Measurements from ENCODE around the gene UNC119B.

The UNC119B gene

DNA sequence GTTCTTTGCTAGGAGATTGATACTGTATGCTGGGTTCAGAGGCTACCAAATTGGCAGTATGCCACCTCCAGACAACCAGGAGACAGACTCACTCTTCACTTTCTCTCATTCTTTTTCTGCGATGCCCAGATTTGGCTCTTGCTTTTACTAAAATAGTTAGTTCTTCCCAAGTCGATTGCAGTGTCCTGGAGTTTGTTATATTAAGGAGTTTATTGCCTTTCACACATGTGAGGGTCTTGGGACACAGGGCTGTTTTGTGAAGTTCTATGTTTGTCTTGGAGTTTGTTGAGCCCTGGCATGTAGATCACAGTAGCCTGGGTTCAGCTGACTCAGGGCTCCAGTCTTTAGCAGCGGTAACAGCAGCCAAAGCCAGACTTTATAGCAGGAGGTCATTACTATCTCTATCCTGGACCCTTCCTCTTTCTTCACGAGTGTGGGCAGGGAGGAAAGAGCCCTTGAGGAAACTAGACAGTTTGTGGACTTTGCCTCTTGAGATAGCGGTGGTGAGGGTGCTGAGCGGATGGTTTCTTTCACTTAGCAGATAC lies 21.7 kb upstream of the UNC119B start:
- no peak for DNase-seq (ENCODE audit: low read depth)

DNA sequence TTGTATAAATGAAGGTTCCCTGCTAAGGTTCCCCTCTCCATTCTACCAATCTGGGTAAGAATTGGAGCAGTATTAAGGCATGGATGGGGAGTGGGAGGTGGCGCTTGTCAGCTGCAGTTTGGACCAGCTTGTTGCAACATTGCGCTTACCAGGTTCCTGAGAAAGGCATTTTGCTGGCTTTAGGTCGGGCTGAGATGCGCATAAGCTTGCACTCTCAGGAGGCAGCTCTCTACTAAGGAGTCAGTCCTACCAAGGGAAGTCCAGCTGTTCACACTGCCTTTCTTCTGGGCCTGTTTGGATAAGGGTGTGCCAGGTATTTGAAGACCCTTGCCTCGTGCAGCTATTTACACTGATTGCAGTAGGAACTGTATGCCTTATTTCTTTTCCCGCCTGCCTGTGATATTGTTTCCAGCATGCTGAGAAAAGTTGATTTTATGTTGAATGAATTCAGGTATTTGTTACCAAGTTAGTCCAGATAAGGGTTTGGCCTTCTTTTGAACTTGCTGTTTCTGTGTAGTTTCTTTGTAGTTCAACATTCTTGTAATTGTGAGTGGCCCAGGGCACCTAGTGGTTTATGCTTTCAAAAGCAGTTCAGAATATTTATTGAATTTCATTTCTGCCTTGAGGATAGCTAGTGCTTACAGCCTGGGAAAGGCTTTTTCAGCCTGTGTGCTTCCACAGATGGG lies 20.7 kb upstream of the UNC119B start:
- no peak for DNase-seq (ENCODE audit: low read depth)

DNA sequence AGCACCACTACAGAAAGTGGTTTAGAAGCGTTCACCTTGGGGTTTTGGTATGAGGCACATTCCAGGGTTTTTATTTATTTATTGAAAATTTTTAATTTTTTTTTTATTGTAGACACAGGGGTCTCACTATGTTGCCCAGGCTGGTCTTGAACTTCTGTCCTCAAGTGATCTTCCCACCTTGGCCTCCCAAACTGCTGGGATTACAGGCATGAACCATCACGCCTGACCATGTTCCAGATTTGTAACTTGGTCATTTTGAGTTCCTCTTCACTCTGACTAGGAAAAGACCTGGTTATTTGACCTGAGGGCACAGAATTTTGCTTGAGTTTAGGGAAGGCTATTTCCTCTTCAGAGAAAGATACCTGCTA lies 20.2 kb upstream of the UNC119B start:
- no peak for DNase-seq (ENCODE audit: low read depth)

DNA sequence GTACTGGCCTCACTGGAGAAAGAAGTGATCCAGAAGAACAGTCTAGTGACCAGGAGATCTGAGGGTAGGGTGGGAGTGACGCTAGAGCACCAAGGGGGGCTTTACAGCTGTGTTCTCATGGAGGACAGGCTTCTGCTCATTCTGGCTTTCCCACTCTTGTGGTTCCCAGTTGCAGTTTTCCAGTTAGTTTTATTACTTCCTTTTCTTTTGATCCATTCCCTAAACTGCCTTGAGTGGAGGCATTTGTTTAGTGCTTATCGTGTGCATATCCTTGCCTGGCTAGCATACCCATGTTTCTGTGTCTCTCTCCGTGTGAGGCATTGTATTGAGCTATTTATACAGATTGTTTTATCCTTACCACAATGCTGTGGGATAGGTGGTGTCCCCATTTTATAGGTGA lies 19.3 kb upstream of the UNC119B start:
- no peak for DNase-seq (ENCODE audit: low read depth)

DNA sequence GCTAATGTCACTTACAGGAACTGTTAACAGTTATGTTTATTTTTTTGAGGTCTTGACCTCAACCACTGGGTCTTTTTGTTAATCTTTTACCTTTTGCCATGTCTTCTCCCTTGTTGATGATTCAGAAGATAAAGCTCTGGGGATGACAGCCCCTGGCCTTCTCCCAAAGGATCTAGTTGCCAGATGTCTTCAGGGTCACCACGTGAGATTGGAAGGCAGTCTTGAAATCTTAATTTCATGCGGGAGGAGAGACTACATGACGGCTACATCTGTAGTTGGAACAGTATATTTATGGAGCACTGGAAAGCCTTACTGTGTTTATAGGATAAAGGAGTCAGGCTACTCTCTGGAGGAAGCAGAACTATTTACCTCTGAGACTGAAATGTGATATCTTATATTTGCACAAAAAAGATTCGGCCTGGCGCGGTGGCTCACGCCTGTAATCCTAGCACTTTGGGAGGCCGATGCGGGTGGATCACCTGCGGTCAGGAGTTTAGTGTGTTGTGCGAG lies 17.7 kb upstream of the UNC119B start:
- no peak for DNase-seq (ENCODE audit: low read depth)

DNA sequence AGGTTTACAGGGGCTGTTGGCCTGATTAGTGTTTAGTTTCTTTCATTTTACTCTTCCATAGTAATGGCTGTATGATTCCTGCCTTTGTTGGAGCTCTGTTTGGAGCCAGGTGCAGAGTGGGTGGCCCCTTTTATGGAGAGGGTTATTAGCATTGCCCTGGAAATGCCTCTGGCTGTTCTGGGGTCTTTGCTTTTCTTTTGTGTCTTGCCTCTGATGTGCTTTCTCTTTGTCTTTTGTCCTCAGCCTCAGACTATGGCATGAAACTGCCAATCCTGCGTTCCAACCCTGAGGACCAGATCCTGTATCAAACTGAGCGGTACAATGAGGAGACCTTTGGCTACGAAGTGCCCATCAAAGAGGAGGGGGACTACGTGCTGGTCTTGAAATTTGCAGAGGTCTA lies 16.4 kb upstream of the UNC119B start:
- DNase-seq (ENCODE audit: low read depth) = no peak

DNA sequence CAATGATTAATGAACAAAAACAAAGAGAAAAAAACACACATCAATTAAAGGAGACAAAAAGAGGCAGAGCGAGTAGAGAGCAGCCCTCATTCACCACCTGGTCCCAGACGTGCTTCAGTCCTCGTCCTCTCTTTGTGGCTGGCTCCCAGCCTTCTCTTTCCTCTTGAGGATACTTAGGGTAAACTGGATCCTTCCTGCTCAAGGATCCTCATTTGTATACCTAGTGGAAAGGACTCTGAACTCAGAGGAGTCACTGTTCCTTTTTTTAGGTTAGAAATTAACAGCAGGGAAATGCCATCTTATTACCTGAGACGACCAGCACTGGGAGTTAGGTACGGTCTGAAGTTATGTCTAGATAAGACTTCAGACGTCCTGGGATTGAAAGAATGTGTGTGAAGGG lies 13.6 kb upstream of the UNC119B start:
- no peak for DNase-seq (ENCODE audit: low read depth)

DNA sequence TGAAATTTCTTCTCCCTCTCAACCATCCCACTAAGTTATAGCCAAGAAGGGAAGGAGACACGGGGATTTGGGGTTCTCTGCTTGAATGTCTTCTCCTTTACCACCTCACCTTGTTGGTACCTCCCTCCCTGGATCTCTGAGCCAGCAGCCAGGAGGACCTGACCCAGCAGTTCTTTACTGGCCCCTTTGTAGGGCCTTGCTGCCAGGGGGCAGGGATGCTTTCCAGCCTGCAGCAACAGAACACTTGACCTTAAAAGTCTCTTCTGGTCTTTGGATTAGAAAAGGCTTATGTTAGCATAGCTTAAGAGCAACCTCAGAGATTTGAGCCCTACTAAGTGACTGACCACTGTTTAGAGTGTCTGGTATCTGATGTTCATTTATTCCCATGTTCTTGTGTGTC lies 12.9 kb upstream of the UNC119B start:
- no peak for DNase-seq (ENCODE audit: low read depth)

DNA sequence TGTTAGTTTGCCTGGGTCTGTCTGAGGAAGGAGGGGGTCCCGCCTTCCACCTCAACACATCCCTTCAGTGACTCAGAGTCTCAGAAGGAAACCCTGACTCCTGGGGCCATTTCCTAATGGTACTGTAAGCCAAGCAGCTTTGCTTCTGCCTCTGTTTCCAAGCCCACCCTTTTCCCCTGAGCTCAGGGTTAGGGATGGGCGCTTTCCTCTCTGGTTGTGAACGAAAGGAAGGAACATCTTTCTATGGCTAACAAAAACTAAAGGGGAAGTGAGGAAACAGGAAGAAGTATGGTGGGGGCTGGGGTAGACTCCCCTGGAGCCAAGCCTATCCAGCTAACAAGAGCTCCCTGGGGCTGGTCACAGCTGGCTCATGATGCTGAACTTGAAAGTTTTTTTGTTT lies 11.6 kb upstream of the UNC119B start:
- DNase-seq (ENCODE audit: low read depth) = no peak

DNA sequence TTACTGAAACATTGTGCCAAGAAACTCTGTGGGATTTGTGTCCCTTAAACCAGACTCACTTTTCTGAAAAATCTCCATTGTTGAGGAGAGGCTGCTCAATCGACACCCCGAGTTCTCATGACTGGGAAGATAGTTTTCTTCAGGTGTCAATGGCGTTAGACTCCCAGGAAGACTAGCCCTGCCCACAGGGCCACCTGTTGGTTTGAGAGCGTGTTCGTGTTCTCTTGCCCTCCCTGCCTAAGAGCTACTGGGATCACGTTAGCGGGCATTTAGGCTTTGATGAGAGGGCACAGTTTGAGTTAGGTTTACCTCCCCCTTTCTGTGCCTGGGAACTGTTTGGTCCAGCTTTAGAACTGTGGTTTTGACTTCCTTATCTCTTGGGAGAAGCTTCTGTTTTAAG lies 10.7 kb upstream of the UNC119B start:
- DNase-seq (ENCODE audit: low read depth) = no peak

DNA sequence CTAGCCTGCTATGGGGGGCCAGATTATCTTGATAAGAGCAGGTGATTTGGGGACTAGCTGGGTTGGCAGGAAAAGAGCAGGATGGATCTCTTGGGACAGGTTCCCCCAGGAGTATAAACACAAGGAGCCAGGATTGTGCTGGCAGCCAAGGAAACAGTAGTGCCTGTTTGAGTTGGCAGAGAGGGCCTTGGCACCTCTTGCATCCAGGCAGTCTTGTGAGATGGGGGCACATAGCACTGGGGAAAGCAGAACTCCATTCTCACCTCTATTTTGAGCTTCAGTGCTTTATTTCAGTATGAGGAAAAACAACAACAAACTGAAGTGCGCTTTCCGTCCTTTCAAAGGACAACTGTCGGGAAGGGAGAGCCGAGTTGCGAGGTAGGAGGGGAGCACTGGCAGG lies 9.4 kb upstream of the UNC119B start:
- DNase-seq (ENCODE audit: low read depth) = no peak

DNA sequence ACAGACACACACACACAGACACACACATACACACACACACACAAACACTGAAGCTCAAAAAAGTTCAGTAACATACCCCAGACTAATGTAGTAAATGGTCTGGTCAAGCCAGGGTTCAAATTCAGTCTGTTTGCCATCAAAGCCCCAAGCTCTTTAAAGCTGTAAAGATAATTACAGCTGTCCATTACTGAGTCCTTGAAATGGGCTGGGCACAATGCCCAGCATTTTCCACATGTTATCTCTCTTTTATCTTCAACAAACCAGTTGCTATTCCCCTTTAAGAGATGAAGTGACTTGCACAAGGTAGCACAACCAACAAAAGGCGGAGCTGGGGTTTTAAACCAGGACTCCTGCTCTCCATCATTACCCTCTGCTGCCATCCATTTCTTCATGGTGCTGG lies 7.6 kb upstream of the UNC119B start:
- DNase-seq (ENCODE audit: low read depth) = no peak

DNA sequence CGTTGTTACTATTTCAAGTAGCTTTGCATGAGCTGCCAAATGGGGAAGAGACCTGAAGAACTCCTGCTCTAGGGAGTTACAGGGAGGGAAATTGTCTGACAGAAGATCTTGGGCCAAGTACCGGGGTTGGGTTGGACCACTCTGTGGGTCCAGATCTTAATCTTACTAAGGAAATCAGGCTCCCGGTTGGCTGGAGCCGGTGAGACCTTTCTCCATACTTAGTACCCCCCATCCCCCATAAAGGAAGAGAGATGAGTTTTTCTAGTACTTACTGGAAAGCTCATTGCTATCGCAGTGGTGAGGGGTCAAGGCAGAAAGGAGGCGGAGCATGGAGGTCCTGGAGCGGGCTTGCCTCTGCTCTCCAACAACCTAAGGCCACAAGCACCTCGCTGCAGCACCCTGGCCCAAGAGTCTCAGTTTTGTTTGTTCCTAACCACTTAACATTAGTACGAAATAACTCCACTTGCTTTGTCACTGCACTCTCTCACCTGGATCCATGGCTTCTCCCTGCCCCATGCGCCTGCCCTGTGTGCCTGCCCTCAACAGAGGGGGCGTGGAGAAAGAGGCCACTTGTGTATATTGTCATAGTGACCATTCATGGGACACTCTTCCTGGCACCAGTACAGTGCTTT lies 6.8 kb upstream of the UNC119B start:
- DNase-seq (ENCODE audit: low read depth) = no peak

DNA sequence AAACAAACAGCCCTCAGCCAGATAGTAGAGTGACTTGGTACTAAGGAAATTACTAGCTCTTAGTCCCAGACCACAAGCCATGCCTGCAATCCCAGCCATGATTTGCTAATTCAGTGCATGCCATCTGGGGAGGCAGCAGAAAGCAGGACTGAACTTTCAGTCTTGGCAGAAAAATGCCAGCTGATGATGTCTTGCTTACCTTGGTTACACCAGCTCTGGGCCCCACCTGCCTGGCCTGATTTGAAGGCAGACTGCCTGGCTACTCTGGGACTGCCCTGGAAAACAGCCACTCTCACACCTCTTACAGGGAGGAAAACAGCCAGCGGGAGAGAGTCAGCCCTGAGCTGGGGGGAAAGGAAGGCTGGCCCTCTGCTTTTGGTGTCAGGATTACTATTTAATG lies 4.6 kb upstream of the UNC119B start:
- no peak for DNase-seq (ENCODE audit: low read depth)

DNA sequence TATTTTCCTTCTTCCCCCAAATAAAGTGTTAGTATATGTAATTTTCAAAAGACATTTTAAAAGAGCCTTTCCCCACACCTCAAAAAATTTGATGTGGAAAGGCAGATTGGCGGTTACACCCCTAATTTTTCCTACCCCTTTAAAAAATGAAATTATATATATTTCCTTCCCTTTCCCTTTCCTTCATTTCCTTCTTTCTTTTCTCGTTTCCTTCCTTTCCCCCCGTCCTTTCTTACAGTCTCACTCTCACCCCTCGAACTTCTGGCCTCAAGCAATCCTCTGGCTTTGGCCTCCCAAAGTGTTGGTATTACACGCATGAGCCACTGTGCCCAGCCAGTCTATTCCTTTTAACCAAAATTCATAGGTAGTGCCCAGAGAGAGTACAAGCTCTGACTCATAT lies 4.2 kb upstream of the UNC119B start:
- no peak for DNase-seq (ENCODE audit: low read depth)

DNA sequence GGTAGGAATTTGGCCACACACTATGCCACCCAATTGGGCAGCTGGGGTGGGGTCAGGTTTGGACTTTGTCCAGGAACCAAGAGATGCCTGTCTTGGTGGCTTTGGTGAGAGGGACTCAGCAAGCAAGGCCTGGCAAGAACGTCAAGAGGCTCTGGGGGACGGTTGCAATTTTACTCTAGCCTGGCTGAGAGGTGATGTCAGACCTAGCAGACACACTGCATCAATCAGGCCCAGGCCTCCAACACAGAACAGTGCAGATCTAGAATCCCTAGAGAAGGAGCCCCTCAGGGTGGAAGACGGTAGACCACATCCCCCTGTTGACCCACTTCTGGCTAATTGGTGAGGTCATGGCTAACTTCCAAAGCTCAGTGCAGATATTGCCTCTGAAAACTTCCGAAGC lies 1.6 kb upstream of the UNC119B start:
- no peak for DNase-seq (ENCODE audit: low read depth)

DNA sequence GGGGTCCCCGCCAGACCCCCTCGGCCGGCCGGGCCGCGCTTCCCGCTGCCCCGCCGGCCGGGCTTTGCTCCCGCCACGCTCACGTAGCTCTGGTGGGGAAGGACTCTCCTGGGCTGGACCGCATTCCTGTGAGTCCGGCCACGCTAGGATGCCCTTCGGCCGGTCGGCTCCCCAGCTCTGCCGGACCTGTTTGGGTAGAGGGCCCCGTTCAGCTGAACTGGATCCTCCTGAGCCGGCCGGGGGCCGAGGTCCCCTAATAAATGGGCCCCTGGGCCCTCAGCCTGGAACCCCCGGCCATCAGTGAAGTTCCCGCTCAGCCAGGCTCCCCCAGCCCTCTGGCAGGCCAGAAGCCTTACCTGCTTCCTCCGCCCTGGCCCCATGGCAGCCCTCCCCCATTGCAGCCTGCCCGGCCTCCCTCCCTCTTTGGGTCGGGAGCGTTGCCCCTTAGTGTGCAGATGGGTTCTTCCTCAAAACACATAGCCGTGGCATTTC lies 593 bp downstream of the UNC119B start:
- no peak for DNase-seq (ENCODE audit: low read depth)

DNA sequence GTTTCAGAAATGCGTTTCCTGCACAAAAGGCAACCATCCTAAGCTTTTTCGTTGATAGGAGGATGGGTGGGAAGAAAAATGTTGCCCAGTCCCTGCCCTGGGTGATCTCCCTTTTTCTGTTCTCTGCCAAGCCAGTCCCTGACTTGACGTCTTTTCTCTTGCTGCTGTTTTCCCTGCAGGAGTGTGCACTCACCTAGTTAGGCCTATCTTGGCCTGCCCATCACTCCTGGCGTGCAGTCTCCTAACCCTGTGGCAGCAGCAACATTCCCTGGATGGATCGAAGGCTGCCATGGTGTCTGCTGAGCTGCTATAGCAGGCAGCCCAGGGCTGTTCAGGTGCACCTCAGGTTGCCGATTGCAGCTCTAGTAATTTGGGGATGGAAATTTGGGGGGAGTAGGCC lies 1.2 kb downstream of the UNC119B start:
- DNase-seq (ENCODE audit: low read depth) = no peak

DNA sequence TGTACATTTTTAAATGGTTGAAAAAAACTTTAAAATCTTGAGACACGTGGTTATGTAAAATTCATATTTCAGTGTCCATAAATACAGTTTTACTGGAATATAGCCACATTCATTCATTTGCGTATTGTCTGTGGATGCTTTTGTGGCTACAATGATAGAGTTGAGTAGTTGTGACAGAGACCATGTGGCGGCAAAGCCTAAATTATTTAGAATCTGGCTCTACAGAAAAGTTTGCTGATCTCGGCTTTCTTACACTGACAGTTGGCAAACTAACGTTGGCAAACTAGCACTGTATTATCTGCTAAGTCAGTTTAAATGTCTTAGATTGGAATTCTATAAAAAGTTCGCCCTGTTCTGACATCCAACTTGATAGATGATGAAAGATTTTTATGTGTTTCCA lies 2.4 kb downstream of the UNC119B start:
- no peak for DNase-seq (ENCODE audit: low read depth)

DNA sequence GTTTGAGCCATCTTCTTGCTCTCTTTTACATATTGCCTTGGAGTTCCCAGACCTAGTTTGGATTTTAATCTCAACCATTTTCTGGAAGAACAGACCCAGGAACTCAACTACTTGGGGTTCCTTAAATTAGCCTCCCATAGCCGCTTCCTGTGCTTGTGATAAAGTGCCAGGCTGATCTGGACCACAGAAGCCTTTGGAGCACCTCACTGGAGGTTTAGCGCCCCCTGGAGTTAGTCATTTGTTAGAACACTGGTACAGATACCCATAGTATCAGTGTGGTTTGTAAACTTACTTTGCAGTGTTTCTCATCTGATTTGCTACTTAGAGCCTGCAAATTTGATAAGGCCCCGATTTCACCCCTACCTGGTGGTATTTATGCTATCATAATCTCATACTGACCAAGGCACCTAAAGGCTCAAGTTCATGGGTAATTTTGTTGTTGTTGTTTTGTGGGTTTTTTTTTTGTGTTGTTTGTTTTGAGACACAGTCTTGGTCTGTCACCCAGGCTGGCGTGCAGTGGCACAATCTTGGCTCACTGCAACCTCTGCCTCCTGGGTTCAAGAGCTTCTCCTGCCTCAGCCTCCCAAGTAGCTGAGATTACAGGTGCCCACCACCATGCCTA lies 3.7 kb downstream of the UNC119B start:
- DNase-seq (ENCODE audit: low read depth) = peak; percentile 55

DNA sequence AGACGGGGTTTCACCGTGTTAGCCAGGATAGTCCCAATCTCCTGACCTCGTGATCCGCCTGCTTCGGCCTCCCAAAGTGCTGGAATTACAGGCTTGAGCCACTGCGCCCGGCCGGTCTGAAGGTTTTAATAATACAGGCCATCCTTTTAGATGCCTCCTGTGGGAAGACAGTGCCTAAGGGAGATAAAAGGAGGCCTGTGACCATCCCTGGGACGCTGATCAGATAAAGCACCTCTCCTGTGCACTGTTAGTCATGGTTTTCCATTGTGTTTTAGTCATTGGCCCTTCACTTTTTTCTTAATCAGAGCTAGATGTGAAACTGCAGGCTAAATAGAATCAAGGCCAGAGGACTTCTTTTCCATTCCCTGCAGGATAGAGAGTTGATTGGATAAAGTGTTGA lies 7.8 kb downstream of the UNC119B start:
- DNase-seq (ENCODE audit: low read depth) = no peak

DNA sequence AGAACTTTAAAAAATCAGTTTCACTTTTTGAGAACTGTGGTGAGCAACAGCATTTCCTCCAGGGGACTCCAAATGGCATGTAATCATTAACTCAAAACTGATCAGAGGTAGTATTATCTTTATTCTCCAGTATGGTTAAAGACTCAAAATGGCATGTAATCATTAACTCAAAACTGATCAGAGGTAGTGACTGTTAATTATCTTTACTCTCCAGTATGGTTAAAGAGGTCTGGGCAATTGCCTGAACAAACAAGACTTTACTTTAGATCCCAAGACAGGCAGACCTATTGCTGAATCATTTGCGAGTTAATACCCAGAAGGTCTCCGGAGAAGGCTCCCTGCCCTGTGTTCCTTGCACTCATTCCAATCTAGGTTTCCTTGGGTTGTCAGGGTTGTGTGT lies 8.8 kb downstream of the UNC119B start:
- DNase-seq (ENCODE audit: low read depth) = no peak

All from T follicular helper cell (primary cell).